Left ventricle myocardium inferior (tissue), 1 donor: ENCODE results near the gene ACBD6. TPM values are rescaled to one million over a fixed set of nuclear protein-coding genes. Genes with fewer than 3 reads are reported as not detected.

ENCODE experiments used
- DNase-seq: peaks from one replicate; pipeline ENCODE4 v3.0.0-alpha.2; 2020
- H3K27ac ChIP-seq: fragments of 200-600 bp; replicated peaks from 2 replicates; pipeline ENCODE4 v1.8.0; 2021
- H3K27me3 ChIP-seq: fragments of 200-600 bp; 2 replicates; pipeline ENCODE4 v1.8.0; 2021; ENCODE audit warnings: low read depth
- H3K36me3 ChIP-seq: fragments of 200-600 bp; 2 replicates; pipeline ENCODE4 v1.8.0; 2021
- H3K4me1 ChIP-seq: fragments of 200-600 bp; 2 replicates; pipeline ENCODE4 v1.8.0; 2021
- H3K4me3 ChIP-seq: fragments of 200-600 bp; 2 replicates; pipeline ENCODE4 v1.8.0; 2021; ENCODE audit warnings: mild to moderate bottlenecking, moderate library complexity
- H3K9me3 ChIP-seq: fragments of 200-600 bp; replicated peaks from 2 replicates; pipeline ENCODE4 v1.8.0; 2021
- CTCF ChIP-seq: fragments of 200-600 bp; IDR thresholded peaks from 2 replicates; pipeline ENCODE4 v1.8.0; 2021; ENCODE audit warnings: antibody characterized with exemption, mild to moderate bottlenecking, borderline replicate concordance
- intact Hi-C: fragments of 100-400 bp; cut with micrococcal nuclease; formaldehyde crosslinking; loops from one replicate; pipeline ENCODE4 v1.11.0; 2022
- total RNA-seq: library from RNA; stranded (reverse); fragmentation: NEBNext Ultra II Directional; extraction: Animal tissue kit (Norgen Biotek cat#: 25700); gene quantifications from one replicate; pipeline ENCODE4 v1.2.1, GENCODE V29; 2021
- donor health status: DM: no; HTN: yes; CAD: no; lungs with severe emphysema.

The ACBD6 gene
- total RNA-seq, 1 donor from 2014 or later, result 18.2 TPM

- intact Hi-C loops, result no loop called here
- Histone ChIP-seq H3K4me1 (no peaks in the 10 kb centered on the region), H3K36me3 (no peaks in the 10 kb centered on the region), H3K4me3 (no peak overlapping the region), H3K27me3 (peaks cover 84% of the 10 kb centered on the region), H3K9me3 (no peaks in the 10 kb centered on the region), H3K27ac (no peak overlapping the region)
- no peak for TF ChIP-seq CTCF
- DNase-seq, result no peak
Measured at GRCh38 chr1:180261030-180261429, 241.3 kb downstream of the ACBD6 start.

GRCh38 chr1:180260541-180260940 lies 241.8 kb downstream of the ACBD6 start:
- no peak overlapping the region for H3K27ac ChIP-seq
- TF ChIP-seq CTCF, result no peak
- no peaks in the 10 kb centered on the region for H3K4me1 ChIP-seq
- H3K36me3 ChIP-seq, result no peaks in the 10 kb centered on the region
- intact Hi-C loops, result no loop called here
- no peak overlapping the region for H3K4me3 ChIP-seq
- DNase-seq, result no peak
- H3K27me3 ChIP-seq, result peaks cover 89% of the 10 kb centered on the region
- no peaks in the 10 kb centered on the region for H3K9me3 ChIP-seq

- intact Hi-C loops, result loop anchor here (10.0 kb wide), 1 partner anchor 215 kb away; no protein-coding TSS in a partner anchor
Measured at GRCh38 chr1:180259431-180260338, 242.7 kb downstream of the ACBD6 start.

GRCh38 chr1:180258935-180259334 lies 243.4 kb downstream of the ACBD6 start:
- no peak for TF ChIP-seq CTCF
- Histone ChIP-seq H3K4me3 (no peak overlapping the region), H3K36me3 (no peaks in the 10 kb centered on the region), H3K27ac (no peak overlapping the region), H3K27me3 (peaks cover 96% of the 10 kb centered on the region), H3K9me3 (no peaks in the 10 kb centered on the region), H3K4me1 (no peaks in the 10 kb centered on the region)
- intact Hi-C loops, result loop anchor here (10.0 kb wide), 1 partner anchor 216 kb away; no protein-coding TSS in a partner anchor
- no peak for DNase-seq

More at GRCh38 chr1:180259431-180260338, 242.7 kb downstream of the ACBD6 start:
- H3K4me3 ChIP-seq, result no peak overlapping the region
- H3K27me3 ChIP-seq, result peaks cover 96% of the 10 kb centered on the region
- H3K27ac ChIP-seq, result no peak overlapping the region
- no peaks in the 10 kb centered on the region for H3K4me1 ChIP-seq
- H3K9me3 ChIP-seq, result no peaks in the 10 kb centered on the region
- no peak for DNase-seq
- TF ChIP-seq CTCF, result no peak
- H3K36me3 ChIP-seq, result no peaks in the 10 kb centered on the region

- intact Hi-C loops, result loop anchor here (10.0 kb wide), 1 partner anchor 217 kb away; no protein-coding TSS in a partner anchor
- Histone ChIP-seq H3K27me3 (peaks cover 96% of the 10 kb centered on the region), H3K9me3 (no peaks in the 10 kb centered on the region)
Measured at GRCh38 chr1:180258290-180258689, 244.1 kb downstream of the ACBD6 start.

More at GRCh38 chr1:180258290-180258689, 244.1 kb downstream of the ACBD6 start:
- Histone ChIP-seq H3K27ac (no peak overlapping the region), H3K4me3 (no peak overlapping the region), H3K4me1 (no peaks in the 10 kb centered on the region), H3K36me3 (no peaks in the 10 kb centered on the region)
- no peak for DNase-seq
- TF ChIP-seq CTCF, result no peak
